ENCODE results near the gene TCF21.

Gene TCF21

DNA sequence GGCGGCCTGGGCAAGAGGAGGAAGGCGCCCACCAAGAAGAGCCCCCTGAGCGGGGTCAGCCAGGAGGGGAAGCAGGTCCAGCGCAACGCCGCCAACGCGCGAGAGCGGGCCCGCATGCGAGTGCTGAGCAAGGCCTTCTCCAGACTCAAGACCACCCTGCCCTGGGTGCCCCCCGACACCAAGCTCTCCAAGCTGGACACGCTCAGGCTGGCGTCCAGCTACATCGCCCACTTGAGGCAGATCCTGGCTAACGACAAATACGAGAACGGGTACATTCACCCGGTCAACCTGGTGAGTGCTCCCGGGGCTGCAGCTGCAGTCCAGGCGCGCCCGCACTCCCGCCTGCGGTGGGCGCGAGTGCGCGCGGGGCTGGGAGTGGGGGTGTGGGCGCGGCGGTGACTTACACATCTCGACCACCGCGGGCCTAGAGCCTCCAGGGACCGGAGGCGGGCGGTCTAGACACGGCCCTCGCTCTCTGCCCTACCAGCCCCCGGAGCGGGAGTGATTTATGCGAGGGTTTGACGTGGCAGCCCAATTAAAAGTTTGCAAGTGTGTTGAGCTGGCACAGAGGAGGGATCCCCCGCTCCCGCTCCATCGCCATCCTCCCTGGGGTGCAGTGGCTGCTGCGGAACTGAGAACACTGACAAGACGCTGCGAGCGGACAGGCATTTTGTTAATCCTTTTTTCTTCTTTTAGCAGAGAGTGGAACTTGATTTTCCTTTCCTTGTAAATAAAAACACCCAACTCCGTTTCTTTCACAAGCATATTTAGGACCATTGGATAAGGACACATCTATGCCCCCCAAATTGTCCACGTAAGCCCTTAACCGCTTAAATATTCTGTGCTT lies 867 bp downstream of the TCF21 start:
- no peak for DNase-seq (ENCODE audit: low spot score)

DNA sequence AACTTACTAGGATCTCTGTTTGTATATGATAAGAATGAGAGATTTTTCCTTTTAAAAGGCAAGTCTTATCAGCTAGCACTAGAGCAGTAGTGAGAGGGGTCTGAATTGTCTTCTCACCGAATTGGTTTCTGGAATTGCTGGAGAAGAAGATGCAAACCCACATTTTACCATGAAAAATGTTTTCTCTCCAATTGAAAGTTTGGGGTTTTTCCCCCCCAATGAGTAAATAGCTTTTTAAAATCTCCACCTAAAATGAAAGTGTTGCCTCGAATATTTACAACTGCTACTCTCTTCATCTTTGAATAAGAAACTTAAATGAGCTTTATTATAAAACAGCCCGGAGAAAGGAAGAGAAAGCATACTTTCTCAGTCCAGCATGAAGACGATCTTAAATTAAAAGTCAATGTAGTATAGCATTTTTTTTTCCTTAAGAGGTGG lies 1.8 kb downstream of the TCF21 start:
- DNase-seq (ENCODE audit: low spot score) = no peak

- no peak for DNase-seq (ENCODE audit: low spot score)
These were observed 2.4 kb downstream of the TCF21 start for GRCh38 chr6:133891149-133891926.

DNA sequence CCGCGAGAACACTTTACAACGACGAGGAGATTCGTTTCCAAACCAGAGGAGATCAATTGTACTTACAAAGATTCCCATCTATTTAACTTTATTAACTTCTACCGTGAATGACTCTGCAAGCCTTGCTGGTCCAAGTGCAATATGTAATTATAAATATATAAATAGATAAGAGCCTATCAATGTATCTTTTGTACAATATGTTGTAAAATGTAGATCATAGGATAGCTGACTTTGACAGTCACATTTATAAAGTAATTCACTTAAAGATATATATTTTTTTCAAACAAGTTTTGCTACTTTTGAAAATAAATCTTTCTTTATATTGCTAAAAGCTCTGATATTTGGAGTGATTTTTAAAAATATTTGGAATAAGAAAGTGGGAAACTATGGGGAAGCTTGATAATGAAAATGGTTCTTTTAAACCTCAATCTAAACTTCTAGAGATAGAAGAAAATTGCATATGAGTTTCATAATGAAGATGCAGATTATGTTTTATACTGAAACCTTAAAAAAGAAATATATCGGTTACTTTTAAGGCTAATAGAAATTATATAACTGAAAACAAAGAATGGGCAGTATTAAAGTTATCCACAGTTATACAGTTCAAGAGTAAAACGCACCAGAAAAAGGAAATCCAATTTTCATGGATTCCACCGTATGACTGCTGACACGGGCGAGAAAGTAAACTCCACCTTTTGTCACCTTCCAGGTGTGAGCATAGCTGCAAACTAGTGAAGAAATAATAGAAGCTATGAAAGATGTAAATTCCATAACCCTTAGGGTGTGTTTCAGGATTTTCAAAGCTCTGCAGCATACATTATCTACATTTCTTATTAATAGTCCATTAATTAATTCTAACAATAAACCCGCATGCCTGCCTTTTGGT lies 3.3 kb downstream of the TCF21 start:
- DNase-seq (ENCODE audit: low spot score) = no peak

- DNase-seq (ENCODE audit: low spot score) = no peak
These were observed 4.1 kb downstream of the TCF21 start for GRCh38 chr6:133892813-133893691.

DNA sequence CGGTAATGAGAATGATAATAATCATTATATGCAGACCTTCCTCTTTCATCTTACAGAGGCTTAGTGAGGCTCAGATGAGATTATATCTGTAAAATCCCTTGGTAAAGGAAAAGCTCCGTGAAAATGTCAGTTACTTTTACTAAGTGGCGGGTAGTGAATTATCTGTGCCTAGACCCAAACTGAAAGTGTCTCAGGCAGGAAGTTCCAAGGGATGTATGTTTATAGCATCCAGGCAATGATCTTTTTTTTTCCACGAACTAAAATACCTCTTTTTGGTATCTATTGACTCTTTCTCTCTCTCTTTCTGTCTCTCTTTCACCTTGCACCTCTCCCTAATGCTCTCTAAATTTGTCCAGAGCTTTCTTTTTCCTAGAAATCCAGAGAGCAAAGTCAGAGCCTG lies 5.0 kb downstream of the TCF21 start:
- no peak for DNase-seq (ENCODE audit: low spot score)

- no peak for DNase-seq (ENCODE audit: low spot score)
These were observed 5.5 kb downstream of the TCF21 start for GRCh38 chr6:133894369-133894768.

GRCh38 chr6:133894795-133895358 lies 6.0 kb downstream of the TCF21 start:
- no peak for DNase-seq (ENCODE audit: low spot score)

DNA sequence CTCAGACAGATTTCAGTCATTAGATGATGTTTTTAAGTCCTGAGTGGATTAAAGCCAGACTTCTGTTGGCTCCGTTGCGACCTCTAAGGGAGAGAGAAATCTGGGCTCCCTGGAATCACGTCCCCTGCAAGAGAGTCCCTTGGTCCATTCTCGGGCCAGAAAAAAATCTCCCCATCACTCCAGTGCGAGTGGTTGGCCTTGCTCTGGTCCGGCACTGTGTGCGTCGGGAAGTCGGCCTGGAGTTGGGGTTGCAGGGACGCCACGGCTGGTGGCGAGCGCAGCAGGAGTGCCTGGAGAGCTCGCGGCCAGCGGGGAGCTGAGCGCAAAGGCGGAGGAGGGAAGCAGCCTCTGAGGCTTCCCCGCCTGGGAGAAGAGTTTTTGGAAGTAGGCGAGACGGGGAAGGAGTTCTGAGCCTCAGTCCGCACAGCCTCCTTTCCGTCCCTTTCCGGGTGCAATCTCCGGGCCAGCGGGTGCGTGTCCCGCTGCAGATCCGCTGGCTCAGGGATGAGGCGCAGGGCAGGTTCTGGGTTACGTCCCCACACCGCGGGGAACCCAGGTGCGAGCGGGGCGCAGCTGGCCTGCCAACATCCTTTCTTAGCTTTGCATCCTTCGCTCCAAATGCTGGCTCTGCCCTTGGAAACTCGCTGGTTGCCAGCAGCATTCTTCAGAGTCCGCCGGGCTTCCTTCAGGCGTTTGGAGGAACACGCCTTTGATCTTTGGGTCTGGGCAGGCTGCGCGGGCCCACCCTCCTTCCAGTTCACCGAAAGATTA lies 6.8 kb downstream of the TCF21 start:
- no peak for DNase-seq (ENCODE audit: low spot score)

DNA sequence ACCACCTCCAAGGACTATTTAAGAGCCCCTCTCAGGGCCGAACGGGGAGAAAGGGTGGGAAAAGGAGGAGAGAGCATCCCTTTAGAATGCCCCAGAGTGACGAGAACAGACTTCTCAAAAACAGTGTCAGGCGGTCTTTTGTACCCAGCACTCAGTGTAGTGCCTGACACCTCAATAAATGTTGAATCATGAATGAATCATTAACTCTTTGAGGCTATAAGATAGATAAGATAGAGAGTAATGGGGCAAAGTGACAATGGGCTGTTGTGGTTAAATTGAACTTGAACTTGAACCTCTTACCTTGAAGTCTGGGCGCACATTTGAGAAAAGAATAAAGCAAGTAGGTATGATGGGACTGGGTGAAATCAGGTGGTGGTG lies 7.4 kb downstream of the TCF21 start:
- no peak for DNase-seq (ENCODE audit: low spot score)

GRCh38 chr6:133898263-133898662 lies 9.3 kb downstream of the TCF21 start:
- no peak for DNase-seq (ENCODE audit: low spot score)

- no peak for DNase-seq (ENCODE audit: low spot score)
These were observed 10.6 kb downstream of the TCF21 start for GRCh38 chr6:133899556-133899955.

GRCh38 chr6:133903855-133904254 lies 14.9 kb downstream of the TCF21 start:
- no peak for DNase-seq (ENCODE audit: low spot score)

GRCh38 chr6:133906050-133906449 lies 17.1 kb downstream of the TCF21 start:
- no peak for DNase-seq (ENCODE audit: low spot score)

- DNase-seq (ENCODE audit: low spot score) = peak; percentile 77
These were observed 27.8 kb downstream of the TCF21 start for GRCh38 chr6:133916650-133917151.

- no peak for DNase-seq (ENCODE audit: low spot score)
These were observed 28.9 kb downstream of the TCF21 start for GRCh38 chr6:133917781-133918180.

- no peak for DNase-seq (ENCODE audit: low spot score)
These were observed 29.5 kb downstream of the TCF21 start for GRCh38 chr6:133918208-133918930.

GRCh38 chr6:133919362-133919761 lies 30.4 kb downstream of the TCF21 start:
- DNase-seq (ENCODE audit: low spot score) = no peak

DNA sequence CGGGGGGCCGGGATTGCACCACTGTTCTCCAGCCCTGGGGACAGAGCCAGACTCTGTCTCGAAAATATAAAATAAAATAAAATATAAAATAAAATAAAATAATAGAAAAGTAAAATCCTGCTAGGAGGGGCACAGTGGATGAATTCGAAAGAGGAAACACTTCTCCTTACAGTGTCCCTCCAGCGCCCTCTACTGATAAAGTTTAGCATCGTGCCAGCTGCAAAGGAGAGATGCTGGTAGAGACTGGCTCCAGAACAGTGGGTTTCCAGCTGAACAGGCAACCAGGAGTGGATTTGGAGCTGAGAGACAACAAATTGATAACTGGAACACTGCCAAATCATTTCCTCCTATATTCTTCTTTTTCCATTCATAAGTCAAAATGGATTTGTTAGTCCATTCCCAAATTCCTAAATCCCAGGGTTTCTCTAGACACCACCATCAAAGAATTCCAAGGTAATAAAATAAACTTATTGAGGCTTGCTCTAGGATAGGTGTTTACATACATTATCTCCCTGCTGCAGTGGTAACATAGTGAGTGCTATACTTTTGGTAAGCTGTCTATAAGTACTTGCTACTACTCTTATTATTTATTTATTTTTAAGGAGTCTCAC lies 32.4 kb downstream of the TCF21 start:
- DNase-seq (ENCODE audit: low spot score) = peak; percentile 73
